Parathyroid adenoma (tissue), 2 donors: Measurements from ENCODE around the gene NAV3.

Experiments
- H2AFZ ChIP-seq: fragments of 300-600 bp; sonication (generic); one replicate; pipeline ENCODE4 v1.7.0; 2017; ENCODE audit warnings: antibody characterized with exemption, mild to moderate bottlenecking
- H3K27ac ChIP-seq: fragments of 300-600 bp; sonication (generic); one replicate; pipeline ENCODE4 v1.7.0; 2017
- H3K27me3 ChIP-seq: fragments of 300-600 bp; sonication (generic); one replicate; pipeline ENCODE4 v1.7.0; 2017; ENCODE audit warnings: low read length; ENCODE audit not compliant: control insufficient read depth, insufficient read depth
- H3K36me3 ChIP-seq: fragments of 300-600 bp; sonication (generic); one replicate; pipeline ENCODE4 v1.7.0; 2017; ENCODE audit warnings: low read length; ENCODE audit not compliant: control insufficient read depth, insufficient read depth
- H3K4me1 ChIP-seq: fragments of 300-600 bp; sonication (generic); one replicate; pipeline ENCODE4 v1.7.0; 2017; ENCODE audit warnings: control low read depth
- H3K4me2 ChIP-seq: fragments of 300-600 bp; sonication (generic); one replicate; pipeline ENCODE4 v1.7.0; 2017; ENCODE audit warnings: low read length
- H3K4me3 ChIP-seq: fragments of 300-600 bp; sonication (generic); one replicate; pipeline ENCODE4 v1.7.0; 2017; ENCODE audit warnings: low read depth, low read length
- H3K79me2 ChIP-seq: fragments of 300-600 bp; sonication (generic); one replicate; pipeline ENCODE4 v1.7.0; 2017; ENCODE audit warnings: control low read depth
- H3K9ac ChIP-seq: fragments of 300-600 bp; sonication (generic); one replicate; pipeline ENCODE4 v1.7.0; 2017; ENCODE audit warnings: mild to moderate bottlenecking
- H3K9me3 ChIP-seq: fragments of 300-600 bp; sonication (generic); one replicate; pipeline ENCODE4 v1.7.0; 2017; ENCODE audit warnings: low read length; ENCODE audit not compliant: control insufficient read depth
- TF ChIP-seq, protein P1 (sequence below): fragments of 300-600 bp; sonication (generic); IDR thresholded peaks from one replicate; pipeline ENCODE4 v1.7.0; 2017; ENCODE audit warnings: antibody characterized with exemption, mild to moderate bottlenecking
- donor health status: primary hyperparathyroidism.

NAV3 gene

DNA sequence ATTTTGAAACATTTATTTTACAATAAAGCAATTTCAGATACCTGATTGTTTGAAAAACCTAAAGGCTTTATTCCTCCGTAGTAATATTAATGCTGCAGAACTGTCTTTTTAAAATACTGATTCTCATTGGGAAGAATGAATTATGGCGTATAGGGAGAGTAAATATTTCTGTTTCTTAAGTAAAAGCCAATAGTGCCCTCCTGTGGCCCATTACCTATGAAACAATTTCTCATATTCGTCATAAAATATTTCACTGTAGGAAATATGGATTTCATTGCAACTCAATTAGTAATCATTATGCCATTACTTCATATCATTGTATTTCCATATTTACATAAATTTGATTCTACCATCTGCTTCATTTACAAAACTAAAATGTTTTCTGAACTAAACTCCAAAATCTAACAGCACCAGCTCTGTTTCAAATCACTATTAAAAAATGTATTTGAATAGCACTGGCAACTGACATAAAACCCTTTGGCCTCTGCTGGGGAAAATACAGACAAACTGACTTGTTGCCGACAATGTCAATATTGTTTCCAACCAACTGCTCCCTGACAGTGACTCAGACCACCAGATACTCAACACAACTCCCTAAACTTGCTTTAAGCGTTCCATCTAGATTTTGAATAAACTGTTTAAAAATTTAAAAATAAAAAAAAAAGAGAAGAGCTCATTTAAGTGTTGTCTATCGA is 290.3 kb downstream of the NAV3 start:
- TF ChIP-seq, protein P1, sequence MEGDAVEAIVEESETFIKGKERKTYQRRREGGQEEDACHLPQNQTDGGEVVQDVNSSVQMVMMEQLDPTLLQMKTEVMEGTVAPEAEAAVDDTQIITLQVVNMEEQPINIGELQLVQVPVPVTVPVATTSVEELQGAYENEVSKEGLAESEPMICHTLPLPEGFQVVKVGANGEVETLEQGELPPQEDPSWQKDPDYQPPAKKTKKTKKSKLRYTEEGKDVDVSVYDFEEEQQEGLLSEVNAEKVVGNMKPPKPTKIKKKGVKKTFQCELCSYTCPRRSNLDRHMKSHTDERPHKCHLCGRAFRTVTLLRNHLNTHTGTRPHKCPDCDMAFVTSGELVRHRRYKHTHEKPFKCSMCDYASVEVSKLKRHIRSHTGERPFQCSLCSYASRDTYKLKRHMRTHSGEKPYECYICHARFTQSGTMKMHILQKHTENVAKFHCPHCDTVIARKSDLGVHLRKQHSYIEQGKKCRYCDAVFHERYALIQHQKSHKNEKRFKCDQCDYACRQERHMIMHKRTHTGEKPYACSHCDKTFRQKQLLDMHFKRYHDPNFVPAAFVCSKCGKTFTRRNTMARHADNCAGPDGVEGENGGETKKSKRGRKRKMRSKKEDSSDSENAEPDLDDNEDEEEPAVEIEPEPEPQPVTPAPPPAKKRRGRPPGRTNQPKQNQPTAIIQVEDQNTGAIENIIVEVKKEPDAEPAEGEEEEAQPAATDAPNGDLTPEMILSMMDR, result peak; percentile 28
- Histone ChIP-seq H3K27ac (no peak overlapping the region), H3K9me3 (no peaks in the 10 kb centered on the region), H2AFZ (no peak overlapping the region), H3K4me3 (no peak overlapping the region), H3K4me1 (no peaks in the 10 kb centered on the region), H3K36me3 (no peaks in the 10 kb centered on the region), H3K9ac (no peak overlapping the region), H3K79me2 (no peaks in the 10 kb centered on the region), H3K4me2 (no peak overlapping the region), H3K27me3 (no peaks in the 10 kb centered on the region)

DNA sequence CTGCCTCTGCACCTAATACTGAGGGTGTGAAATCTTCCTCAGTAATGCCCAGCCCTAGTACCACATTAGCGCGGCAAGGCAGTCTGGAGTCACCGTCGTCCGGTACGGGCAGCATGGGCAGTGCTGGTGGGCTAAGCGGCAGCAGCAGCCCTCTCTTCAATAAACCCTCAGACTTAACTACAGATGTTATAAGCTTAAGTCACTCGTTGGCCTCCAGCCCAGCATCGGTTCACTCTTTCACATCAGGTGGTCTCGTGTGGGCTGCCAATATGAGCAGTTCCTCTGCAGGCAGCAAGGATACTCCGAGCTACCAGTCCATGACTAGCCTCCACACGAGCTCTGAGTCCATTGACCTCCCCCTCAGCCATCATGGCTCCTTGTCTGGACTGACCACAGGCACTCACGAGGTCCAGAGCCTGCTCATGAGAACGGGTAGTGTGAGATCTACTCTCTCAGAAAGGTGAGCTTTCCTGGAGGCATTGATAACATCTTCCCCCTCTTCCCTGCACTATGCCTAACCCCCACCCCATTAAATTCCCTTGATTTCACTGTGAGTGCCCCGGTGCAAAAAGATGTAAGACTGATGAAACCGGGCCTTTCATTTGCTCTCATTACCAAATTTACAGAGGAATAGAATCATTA is 291.4 kb downstream of the NAV3 start:
- Histone ChIP-seq H3K27ac (no peak overlapping the region), H3K27me3 (no peaks in the 10 kb centered on the region), H3K9me3 (no peaks in the 10 kb centered on the region), H3K9ac (no peak overlapping the region), H3K79me2 (no peaks in the 10 kb centered on the region), H3K36me3 (no peaks in the 10 kb centered on the region), H2AFZ (no peak overlapping the region), H3K4me3 (no peak overlapping the region), H3K4me1 (no peaks in the 10 kb centered on the region), H3K4me2 (no peak overlapping the region)
- TF ChIP-seq, protein P1, result no peak

DNA sequence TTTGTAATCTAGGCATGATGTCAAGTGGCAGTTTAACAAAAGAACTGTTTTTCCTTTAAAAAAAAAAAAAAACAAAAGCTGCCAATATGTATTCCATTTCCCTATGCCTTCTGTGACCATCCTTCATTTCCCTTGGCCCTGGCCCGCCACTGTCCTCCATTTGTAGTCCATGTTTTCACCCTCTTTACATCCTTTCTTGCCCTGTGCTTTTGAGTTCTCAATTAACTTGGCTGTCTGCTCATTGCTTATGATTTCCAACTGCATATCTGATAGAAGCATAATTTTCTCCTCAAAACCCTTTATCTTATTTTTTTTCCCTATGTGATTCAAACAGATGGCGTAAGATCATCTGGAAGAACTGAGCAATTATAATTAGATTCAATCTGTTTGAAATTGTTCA is 297.5 kb downstream of the NAV3 start:
- Histone ChIP-seq H3K4me3 (no peak overlapping the region), H3K4me1 (no peaks in the 10 kb centered on the region), H2AFZ (no peak overlapping the region), H3K79me2 (no peaks in the 10 kb centered on the region), H3K36me3 (no peaks in the 10 kb centered on the region), H3K9ac (no peak overlapping the region), H3K4me2 (no peak overlapping the region), H3K27me3 (no peaks in the 10 kb centered on the region), H3K9me3 (no peaks in the 10 kb centered on the region), H3K27ac (no peak overlapping the region)
- TF ChIP-seq, protein P1, result no peak

DNA sequence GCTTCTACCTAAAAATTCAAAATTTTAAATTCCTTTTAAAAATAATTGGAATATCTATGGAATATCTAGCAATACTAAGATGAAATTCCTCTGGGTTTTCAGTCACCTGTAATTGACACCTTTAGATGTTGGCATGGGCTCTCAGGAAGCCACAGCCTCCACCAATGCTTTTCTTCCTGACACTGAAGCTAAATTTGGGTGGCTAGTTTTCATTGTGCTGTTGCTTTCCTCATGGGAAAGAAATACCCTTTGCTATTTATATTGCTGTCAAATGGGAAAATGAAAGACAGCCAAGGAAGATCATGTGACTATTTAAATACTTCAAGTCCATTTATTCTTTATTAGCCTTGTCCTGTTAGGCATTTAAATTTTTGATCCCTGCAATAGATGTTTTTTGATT is 313.0 kb downstream of the NAV3 start:
- Histone ChIP-seq H2AFZ (no peak overlapping the region), H3K27ac (no peak overlapping the region), H3K27me3 (no peaks in the 10 kb centered on the region), H3K36me3 (no peaks in the 10 kb centered on the region), H3K9me3 (no peaks in the 10 kb centered on the region), H3K9ac (no peak overlapping the region), H3K79me2 (no peaks in the 10 kb centered on the region), H3K4me2 (no peak overlapping the region), H3K4me3 (no peak overlapping the region), H3K4me1 (no peaks in the 10 kb centered on the region)
- TF ChIP-seq, protein P1, result no peak

DNA sequence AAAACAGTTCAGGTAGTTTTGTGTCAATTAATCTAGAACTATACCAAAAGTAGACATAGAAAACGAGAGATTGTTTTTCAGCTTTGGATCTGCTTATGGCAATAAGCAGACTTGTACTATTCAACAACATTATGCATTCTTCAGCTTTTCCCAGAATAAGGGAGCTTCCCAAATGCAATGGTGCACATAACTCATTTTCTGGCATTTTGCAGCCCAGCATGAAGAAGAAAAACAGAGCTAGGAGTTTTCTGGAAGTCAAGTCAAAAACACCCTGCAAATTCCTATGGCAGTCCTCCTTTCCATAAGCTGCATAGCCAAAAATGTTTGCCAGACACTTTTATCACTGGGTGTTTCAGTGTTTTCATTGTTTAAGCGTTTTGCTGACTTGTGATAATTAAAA is 314.7 kb downstream of the NAV3 start:
- Histone ChIP-seq H3K27me3 (no peaks in the 10 kb centered on the region), H2AFZ (no peak overlapping the region), H3K4me2 (no peak overlapping the region), H3K27ac (no peak overlapping the region), H3K4me3 (no peak overlapping the region), H3K9ac (no peak overlapping the region), H3K9me3 (no peaks in the 10 kb centered on the region), H3K36me3 (no peaks in the 10 kb centered on the region), H3K79me2 (no peaks in the 10 kb centered on the region), H3K4me1 (no peaks in the 10 kb centered on the region)
- TF ChIP-seq, protein P1, result no peak
